Panc1 (cell line): ENCODE results near the gene NINJ2.

Source experiments
- POLR2AphosphoS5 ChIP-seq: IDR thresholded peaks from 2 replicates; pipeline ENCODE4 v1.6.1; 2012; ENCODE audit warnings: mild to moderate bottlenecking, low read depth, low read length, moderate library complexity
- TF ChIP-seq, protein P1 (sequence below): fragments of 450-650 bp; IDR thresholded peaks from 2 replicates; pipeline ENCODE4 v1.5.1; 2017; ENCODE audit warnings: mild to moderate bottlenecking
- TF ChIP-seq, protein P2 (sequence below), 2 experiments: IDR thresholded peaks; 2 replicates each; pipeline ENCODE4 v1.6.1; 2011 to 2012; ENCODE audit warnings: low read depth in 2 of 2, control low read depth in 1 of 2, low read length in 1 of 2, mild to moderate bottlenecking in 1 of 2, moderate library complexity in 1 of 2; ENCODE audit not compliant: insufficient read depth in 1 of 2

DNA sequence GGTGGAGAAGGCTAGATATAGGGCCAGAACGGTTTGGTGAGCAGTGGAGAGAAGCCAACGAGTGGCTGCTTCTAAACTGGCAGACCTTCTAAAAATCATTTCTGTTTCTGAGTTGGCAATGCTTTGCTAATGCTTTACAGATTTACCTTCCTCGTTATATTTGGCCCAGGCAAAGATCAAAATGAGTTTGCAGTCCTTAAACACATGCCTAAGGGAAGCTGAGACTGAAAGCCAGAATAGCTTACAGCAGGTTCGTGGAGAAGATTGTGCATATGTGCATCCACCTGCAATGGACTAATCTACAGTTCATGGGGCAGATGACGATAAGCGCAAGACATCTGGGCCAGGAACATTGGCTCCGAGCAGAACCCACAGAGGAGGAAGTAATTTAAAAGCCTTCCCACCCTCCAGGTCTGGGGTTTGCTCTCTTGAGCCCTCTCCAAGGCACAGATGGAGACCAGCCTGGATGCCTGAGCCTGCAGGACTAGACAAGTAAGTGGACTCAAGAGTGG lies 99.4 kb downstream of the NINJ2 start:
- TF ChIP-seq, protein P1, sequence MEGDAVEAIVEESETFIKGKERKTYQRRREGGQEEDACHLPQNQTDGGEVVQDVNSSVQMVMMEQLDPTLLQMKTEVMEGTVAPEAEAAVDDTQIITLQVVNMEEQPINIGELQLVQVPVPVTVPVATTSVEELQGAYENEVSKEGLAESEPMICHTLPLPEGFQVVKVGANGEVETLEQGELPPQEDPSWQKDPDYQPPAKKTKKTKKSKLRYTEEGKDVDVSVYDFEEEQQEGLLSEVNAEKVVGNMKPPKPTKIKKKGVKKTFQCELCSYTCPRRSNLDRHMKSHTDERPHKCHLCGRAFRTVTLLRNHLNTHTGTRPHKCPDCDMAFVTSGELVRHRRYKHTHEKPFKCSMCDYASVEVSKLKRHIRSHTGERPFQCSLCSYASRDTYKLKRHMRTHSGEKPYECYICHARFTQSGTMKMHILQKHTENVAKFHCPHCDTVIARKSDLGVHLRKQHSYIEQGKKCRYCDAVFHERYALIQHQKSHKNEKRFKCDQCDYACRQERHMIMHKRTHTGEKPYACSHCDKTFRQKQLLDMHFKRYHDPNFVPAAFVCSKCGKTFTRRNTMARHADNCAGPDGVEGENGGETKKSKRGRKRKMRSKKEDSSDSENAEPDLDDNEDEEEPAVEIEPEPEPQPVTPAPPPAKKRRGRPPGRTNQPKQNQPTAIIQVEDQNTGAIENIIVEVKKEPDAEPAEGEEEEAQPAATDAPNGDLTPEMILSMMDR = no peak
- TF ChIP-seq, protein P2, sequence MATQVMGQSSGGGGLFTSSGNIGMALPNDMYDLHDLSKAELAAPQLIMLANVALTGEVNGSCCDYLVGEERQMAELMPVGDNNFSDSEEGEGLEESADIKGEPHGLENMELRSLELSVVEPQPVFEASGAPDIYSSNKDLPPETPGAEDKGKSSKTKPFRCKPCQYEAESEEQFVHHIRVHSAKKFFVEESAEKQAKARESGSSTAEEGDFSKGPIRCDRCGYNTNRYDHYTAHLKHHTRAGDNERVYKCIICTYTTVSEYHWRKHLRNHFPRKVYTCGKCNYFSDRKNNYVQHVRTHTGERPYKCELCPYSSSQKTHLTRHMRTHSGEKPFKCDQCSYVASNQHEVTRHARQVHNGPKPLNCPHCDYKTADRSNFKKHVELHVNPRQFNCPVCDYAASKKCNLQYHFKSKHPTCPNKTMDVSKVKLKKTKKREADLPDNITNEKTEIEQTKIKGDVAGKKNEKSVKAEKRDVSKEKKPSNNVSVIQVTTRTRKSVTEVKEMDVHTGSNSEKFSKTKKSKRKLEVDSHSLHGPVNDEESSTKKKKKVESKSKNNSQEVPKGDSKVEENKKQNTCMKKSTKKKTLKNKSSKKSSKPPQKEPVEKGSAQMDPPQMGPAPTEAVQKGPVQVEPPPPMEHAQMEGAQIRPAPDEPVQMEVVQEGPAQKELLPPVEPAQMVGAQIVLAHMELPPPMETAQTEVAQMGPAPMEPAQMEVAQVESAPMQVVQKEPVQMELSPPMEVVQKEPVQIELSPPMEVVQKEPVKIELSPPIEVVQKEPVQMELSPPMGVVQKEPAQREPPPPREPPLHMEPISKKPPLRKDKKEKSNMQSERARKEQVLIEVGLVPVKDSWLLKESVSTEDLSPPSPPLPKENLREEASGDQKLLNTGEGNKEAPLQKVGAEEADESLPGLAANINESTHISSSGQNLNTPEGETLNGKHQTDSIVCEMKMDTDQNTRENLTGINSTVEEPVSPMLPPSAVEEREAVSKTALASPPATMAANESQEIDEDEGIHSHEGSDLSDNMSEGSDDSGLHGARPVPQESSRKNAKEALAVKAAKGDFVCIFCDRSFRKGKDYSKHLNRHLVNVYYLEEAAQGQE (IDR thresholded peaks at IDR 0.05; ENCODE audit: insufficient read depth in 1 of 2, low read depth in 2 of 2, low read length in 1 of 2) = no peak
- TF ChIP-seq POLR2AphosphoS5 = no peak
